HG02588 (cell line): ENCODE results near the gene NPC1.
"Not testable (repeated sequence)": the region's sequence is repeated elsewhere in the genome, so short reads cannot be mapped to it uniquely, and the experiment has no call there.

ENCODE experiments used
- ATAC-seq: cut with Tn5 transposase; IDR thresholded peaks from one replicate; pipeline ENCODE4 v1.9.1; 2021; ENCODE audit warnings: mild to moderate bottlenecking, moderate library complexity; ENCODE audit not compliant: unreplicated experiment

NPC1 gene

DNA sequence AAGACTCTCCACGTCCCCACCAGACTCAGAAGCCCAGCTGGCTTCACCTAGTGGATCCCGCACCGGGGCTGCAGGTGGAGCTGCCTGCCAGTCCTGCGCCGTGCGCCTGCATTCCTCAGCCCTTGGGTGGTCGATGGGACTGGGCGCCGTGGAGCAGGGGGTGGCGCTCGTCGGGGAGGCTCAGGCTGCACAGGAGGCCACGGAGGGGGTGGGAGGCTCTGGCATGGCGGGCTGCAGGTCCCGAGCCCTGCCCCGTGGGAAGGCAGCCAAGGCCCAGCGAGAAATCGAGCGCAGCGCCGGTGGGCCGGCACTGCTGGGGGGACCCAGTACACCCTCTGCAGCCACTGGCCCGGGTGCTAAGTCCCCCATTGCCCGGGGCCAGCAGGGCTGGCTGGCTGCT lies 8.8 kb downstream of the NPC1 start:
- not testable (repeated sequence) for ATAC-seq

DNA sequence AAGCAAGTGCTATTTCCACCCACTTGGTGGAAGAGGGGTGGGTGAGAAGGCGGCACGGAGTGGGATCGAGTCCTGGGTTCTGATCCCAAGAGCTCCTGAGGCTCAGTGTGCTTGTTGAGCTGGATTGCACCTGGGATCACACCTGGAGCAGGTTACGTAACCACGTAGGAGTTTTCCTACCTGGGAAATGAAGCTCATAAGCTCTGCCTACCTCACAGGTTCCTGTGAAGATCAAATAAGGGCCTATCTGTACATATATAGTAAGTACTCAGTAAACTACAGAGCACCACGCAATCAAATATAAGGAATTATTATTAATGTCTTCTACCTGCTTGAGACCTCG lies 11.0 kb downstream of the NPC1 start:
- ATAC-seq: no peak

DNA sequence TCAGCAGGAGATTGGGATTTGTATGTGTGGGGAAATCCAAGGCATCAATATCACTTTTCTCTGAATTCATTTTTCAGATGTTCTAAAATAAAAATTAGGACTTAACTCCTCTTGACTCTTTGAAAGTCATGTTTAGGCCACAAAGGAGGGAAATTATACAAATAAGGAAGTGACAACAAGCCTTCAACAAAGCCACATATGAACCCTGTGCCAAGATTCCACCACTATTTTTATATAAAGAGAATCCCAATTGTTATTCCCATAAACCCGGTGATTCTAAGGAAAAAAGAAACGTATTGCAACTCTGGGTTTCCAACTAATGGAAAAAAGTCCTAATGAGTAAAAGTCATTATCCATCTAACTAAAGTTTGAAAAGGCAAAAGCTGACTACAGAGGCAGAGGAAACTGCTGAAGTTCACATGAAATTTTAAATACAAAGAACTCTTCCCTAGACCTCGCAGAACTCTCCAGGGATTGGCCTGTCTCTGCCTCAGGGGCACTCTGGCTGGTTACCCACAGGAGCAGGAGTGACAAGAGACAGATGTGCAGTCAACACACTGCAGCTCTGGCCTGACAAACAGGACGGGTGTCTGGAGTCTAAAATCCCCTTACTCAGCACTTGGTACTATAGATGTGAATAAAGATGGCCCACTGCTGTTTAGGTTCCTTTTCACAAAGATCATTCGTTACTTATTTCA lies 11.5 kb downstream of the NPC1 start:
- ATAC-seq: no peak

DNA sequence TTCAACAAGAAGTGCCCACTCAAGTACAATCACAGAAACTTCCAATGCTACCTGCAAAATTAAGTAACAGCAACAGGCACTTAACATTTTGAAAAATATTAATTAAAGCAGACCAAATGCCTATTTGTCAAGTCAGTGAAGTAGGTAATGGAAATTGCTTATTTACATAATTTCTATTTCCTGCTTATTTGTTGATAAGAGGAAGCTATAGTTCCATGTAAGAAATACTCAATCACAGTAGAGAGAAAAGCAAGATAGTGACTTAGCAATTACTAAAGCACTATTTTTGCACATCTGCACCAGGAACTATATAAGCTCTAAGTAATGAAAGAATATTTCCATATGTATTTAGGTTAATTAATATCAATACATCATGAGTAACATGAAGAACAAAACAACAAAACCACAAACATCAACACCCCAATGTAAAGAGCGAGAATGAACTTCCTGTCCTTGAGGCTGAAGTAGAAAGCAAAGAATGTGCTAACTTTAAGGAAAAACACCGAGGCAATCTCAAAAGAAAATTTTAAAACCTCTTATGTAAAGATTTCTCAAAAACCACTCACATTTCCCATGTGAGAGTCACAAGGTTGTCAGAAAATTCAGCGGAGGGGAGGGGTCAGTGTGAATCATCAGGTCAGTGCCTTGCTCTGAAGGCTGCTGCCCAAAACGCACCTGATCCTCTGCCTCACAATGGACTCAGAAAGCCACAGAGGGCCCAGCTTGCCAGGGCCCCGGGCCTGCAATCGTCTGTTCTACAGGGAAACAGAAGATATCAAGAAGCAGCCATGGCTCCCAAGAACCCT lies 12.5 kb downstream of the NPC1 start:
- no peak for ATAC-seq

DNA sequence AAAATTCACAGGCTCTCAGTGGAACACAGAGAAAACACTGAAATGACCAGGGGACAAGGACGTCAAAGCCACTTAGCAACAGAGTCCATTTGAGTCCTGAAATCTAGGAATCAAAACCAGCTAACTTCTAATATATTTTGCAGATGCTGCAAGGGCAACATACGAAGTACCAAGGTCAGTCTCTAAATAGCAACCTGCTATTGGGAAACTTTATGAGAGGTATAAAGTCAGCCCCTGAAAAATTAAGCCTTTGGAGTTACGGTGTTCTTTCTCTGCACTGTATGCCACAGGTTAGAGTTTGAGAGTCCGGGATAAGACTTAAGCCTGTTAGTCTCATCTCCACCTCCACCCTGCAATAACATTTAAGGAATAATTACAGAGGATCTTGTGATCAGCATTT lies 13.3 kb downstream of the NPC1 start:
- ATAC-seq: no peak

DNA sequence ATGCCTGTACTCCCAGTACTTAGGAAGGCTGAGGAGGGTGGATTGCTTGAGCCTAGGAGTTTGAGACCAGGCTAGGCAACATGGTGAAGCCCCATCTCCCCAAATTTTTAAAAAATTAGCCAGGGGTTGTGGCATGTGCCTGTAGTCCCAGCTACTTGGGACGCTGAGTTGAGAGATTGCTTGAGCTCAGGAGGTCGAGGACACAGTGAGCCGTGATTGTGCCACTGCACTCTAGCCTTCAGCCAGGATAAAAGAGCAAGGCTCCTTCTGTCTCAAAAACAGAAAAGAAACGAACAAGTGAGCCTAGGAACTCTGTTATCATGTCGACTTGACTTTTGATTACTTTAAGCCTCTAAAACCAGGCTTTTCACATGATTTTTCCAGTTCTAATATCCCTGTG lies 13.7 kb downstream of the NPC1 start:
- no peak for ATAC-seq

DNA sequence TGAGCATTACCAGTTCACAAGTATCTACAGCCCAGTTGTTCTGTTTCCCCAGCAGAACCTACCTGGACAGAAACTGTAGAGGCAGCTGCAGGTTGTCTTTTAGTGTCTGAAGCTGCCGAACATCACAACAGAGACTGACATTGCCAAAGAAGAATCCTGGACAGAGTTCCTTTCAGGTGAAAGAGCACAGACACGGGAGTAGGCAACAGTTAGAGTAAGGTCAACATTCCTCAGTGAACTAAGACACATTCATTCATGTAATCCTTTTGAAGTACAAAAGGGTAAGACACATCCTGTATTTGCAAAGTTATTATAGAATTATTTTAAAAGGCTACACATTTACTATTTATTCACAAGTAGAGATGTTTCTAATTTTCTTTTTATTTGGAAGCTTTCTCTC lies 14.3 kb downstream of the NPC1 start:
- no peak for ATAC-seq

DNA sequence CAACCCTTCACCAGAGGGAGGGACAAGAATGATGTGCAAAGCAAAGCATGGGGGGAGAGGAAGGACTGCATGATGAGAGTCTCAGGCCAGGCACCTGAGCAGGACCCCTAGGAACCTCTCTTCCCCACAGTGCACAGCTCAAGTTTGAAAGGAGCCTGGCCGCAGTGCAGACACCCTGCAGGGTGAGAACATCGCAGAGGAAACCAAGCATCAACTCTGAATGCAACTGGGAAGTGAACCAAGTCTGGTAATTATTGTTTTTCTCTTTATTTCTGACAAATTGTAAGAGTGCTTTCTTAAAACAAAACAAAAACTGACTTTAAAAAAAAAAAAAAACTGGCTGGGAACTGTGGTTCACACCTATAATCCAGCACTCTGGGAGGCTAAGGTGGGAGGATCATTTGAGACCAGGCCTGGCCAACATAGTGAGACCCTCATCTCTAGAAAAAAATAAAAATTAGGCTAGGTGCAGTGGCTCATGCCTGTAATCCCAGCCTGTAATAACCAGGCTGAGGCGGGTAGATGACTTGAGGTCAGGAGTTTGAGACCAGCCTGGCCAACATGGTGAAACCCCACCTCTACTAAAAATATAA lies 15.3 kb downstream of the NPC1 start:
- no peak for ATAC-seq

DNA sequence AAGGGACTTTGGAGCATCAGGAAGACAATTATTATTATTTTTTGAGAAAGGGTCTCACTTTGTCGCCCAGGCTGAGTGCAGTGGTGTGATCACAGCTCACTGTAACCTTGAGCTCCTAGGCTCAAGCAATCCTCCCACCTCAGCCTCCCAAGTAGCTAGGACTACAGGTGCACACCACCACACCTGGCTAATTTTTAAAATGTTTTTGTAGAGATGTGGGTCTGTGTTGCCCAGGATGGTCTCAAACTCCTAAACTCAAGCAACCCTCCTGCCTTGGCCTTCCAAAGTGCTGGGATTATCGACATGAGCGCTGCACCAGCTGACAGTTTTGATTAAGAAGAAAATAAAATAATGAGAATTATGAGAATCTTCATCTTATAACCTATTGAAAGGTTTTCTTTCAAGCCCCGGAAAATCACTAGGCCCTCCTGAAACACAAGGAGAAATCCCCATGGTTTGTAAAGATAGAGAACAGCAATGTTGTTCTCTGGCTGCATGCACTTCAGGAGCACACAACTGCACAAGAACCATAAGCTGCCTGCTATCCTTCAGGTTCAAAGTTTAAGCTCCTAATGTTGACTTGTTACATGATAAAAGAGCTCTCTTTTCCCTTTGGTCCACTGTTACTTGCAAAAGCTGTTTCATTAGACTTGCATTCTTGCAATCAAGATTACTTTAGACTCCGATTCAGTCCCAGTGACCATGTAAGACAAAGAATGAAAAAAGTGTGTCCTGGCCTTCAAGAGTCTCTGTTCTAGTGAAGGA lies 16.8 kb downstream of the NPC1 start:
- no peak for ATAC-seq

DNA sequence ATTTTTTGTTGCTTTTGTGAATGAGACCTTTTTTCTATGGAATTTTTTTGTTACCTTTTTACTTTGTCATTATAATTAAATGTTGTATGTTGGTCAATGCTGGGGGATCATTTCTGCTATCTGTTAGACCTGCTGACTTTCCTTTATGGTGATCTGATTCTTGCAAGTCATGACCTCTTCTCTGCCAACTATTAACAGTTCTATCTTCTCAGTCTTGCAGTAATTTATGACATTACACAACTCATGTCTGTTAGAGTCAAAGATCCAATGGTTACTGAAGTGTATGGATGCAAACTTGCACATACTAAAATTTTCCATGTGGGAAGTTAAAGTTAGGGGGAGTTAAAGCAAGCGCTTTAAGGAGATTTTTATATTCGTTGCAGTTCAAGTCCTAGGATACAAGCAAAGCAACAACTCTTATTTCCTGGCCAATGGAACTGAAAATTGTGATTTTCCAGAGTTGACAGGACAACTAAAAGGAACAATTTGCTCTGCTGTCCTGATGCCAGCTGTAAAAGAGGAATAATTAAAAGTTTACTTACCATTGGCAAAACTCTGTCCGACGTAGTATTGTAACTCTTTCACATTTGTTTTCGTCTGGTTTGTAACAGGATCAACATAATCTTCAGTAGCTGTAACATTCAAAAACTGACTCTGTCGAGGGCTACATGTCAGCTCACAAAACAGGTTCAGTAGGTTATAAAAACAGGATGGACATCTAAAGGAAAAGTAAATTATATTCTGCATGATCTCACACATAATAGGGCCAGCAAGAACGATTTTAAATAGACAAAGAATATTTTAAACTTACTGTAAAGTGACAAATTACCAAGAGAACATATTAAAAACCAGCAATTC lies 17.8 kb downstream of the NPC1 start:
- ATAC-seq: no peak

DNA sequence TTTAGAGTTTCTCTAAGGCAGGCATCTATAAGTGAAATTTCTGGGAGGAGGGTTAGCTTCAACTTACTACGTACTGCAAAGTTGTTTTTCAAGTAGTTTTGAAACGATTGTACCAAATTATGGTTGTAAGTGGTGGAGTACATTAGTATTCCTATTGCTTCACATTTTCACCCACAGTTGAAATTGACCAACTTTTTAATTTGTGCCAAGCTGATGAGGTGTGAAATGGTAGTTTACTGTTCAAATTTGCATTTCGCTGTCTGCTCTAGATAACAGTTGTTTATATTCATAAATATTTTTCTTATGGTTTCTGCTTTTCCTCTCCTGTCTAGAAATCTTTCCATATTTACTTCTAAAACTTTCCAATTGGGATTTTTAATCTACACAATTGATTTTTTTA lies 18.6 kb downstream of the NPC1 start:
- ATAC-seq: no peak

DNA sequence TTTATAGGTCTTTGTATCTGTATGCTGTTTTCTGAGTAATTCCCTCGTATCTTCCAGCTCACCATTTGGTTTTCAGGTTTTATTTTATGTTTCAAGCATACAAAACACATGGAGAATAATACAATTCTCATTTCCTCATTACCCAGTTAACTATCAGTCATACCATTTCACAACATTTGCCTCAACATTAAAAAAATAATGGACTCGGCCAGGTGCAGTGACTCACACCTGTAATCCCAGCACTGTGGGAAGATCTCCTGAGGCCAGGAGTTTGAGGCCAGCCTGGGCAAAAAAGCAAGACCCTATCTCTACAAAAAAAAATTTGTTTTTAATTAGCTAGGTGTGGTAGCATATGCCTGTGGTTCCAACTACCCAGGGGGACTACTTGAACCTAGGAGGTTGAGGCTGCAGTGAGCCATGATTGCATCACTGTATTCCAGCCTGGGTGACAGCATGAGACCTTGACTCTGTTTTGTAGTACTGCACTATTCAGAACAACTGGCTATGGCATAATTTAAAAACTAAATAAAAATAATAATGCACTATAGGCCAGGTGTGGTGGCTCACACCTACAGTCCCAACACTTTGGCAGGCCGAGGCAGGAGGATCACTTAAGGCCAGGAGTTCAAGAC lies 20.3 kb downstream of the NPC1 start:
- no peak for ATAC-seq

DNA sequence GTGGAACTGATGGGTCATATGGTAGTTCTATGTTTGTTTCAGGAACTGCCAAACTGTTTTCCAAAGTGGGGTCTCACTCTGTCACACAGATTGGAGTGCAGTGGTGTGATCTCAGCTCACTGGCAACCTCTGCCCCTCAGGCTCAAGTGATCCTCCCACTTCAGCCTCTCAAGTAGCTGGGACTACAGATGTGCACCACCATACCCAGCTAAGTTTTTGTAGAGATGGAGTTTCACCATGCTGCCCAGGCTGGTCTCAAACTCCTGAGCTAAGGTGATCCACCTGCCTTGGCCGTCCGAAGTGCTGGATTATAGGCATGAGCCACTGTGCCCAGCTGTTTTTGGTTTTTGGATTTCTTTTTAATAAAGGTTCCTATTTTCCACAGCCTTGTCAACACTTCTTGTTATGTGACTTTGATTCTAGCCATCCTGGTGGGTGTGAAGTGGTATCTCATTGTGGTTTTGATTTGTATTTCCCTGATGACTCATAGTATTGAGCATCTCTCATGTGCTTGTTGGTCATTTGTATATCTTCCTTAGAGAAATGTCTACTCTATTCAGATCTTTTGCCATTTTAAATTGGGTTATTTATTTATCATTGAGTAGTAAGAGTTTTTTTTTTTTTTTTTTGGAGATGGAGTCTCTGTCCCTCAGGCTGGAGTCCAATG lies 22.8 kb downstream of the NPC1 start:
- ATAC-seq: no peak

DNA sequence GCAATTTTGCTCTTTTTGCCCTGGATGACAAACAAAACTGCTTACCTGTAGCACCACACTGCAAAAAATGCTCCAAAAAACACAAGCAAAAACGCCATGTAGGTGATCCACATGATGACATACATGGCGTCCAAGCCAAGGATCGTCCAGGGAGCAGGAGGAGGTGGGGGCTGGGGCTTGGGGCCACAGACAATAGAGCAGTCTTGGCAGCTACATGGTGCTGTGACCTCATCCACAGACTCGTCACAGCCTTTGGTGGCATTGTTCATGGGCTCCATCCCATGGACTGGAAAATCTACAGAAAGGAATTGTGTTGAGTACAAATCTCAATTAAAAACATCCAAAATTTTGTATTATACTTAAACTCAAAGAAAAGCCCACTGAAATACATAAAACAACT lies 26.1 kb downstream of the NPC1 start:
- no peak for ATAC-seq

DNA sequence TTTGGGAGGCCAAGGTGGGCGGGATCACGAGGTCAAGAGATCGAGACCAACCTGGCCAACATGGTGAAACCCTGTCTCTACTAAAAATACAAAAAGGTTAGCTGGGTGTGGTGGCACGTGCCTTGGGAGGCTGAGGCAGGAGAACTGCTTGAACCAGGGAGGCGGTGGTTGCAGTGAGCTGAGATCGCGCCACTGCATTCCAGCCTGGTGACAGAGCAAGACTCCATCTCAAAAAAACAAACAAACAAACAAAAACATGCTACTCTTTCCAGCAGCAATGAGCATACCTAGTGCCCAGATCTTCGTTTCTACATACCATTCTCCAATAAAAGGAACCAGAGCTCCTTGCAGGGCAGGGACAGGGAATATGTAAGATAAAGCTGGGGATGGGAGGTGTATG lies 28.8 kb downstream of the NPC1 start:
- ATAC-seq: not testable (repeated sequence)

DNA sequence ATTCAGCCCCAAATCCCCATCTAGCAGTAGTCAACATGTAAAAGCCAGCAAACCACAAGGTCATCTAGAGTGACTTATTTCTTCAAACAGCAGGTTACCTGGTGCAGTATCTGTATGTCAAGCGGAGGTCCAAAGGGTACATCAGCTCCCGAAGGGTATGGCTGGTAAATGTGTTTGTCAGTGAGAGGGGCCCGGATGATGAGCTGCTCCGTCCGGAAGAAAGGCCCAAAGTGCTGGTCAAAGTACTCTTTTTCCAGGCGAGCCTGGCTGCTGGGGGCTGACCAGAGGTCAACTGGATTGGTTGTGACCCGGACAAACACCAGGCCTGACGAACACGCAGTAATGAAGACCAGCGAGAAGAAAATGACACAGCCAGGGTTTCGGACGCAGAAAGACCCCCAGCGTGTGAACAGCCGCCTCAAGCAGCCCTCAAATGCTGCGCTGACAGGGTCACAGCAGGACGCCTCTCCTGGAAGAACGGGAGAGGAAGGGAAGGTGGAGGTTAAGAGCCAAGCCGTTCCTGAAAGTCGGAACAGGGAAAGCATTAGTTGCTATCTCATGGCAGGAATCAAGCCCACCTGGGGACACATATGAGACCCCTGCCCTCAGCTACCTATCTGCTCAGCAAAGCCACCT lies 30.0 kb downstream of the NPC1 start:
- ATAC-seq: no peak

DNA sequence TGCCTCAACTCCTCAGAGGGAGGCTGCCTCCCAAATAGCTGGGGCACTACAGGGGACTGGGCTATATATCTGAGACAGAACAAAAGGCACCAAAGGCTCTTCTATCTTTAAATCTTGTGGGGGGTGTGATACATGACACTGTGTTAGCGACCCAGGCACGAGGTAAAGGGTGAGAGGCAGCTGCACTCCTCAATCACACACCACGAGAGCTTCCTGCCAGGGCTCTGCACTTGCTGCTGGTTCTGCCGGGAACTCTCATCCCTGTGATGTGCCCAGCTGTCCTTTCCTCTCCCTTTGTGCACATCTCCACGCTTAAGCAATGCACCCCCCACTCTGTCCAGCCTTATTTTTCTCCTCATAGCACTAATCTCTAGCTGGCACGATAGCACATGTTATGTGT lies 32.4 kb downstream of the NPC1 start:
- ATAC-seq: no peak

DNA sequence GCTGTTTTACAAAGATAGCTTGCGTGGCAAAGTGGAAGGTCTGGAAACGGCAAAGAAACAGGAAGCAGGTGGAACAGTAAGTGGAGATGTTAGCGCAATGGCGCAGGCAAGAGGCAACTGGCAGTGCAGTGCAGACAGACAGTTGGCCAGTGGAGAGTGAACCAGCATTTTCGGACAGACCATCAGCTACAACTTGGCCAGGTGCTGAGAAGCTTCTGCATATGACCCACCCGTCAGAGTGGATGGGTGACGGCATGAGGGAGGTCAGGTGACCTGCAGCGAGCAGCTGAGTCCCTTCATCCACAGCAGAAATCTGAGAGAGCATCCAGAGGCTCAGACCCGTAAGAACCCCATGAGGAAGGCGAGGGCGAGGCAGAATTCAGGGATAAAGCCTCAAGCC lies 33.8 kb downstream of the NPC1 start:
- no peak for ATAC-seq

DNA sequence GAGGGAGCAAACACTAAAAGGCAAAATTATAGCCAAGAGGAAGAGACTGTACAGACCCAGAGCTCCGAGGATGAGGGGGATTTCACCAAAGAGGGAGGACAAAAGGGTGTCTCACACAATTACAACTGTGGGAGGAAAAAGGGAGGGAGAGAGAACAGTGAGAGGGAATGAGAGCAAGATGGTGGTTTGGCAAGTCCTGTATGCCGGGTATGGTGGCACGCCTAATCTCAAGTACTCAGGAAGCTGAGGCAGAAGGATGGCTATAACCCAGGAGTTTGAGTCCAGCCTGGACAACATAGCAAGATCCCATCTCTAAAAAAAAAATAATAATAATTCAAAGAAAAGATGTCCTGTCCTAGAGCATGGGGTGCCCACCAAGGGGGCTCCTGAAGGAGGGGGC lies 34.3 kb downstream of the NPC1 start:
- no peak for ATAC-seq
